AG20443 (cell line): ENCODE data around the gene AK1.
"Not testable (repeated sequence)": the region's sequence is repeated elsewhere in the genome, so short reads cannot be mapped to it uniquely, and the experiment has no call there.

Experiments
- DNase-seq: peaks from one replicate; pipeline ENCODE4 v3.0.0; 2012; ENCODE audit warnings: low spot score, mixed read lengths

AK1 gene

DNA sequence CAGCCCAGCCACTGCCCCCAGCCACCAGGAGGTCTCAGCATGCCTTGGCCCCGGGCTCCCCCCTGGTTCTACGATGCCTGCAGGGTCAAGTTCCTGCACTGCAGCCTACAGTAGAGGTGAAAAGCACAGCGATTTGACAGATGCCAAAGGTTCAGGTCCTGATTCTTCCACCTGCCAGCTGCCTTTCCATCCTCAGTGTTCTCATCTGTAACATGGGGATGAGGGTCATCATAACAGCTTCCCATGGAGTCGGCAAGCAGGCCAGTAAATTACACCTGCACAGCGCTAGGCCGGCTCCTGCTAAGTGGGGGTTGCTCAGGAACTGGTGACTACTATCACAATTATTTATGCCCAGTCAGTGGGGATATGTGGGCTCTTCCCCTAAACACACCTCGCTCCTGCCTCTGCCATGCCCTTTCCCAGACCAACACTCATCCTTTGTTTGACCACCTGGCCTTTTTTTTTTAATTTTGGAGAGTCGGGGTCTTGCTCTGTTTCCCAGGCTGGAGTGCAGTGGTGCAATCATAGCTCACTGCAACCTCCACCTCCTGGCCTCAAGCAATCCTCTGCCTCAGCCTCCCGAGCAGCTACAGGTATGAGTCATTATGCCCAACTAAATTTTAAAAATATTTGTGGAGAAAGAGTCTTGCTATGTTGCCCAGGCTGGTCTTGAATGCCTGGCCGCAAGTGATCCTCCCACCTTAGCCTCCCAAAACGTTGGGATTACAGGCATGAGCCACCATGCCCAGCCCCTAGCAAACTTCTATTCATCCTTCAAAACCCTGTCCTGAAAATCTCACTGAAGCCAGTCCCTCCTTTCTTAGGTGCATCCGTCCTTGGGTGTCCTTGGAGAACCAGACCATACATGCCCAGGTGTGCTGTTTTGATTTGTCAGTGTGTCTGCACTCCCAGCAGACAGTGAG is 29.4 kb downstream of the AK1 start:
- no peak for DNase-seq

GRCh38 chr9:127847178-127847510 is 30.3 kb downstream of the AK1 start:
- DNase-seq, result no peak

DNA sequence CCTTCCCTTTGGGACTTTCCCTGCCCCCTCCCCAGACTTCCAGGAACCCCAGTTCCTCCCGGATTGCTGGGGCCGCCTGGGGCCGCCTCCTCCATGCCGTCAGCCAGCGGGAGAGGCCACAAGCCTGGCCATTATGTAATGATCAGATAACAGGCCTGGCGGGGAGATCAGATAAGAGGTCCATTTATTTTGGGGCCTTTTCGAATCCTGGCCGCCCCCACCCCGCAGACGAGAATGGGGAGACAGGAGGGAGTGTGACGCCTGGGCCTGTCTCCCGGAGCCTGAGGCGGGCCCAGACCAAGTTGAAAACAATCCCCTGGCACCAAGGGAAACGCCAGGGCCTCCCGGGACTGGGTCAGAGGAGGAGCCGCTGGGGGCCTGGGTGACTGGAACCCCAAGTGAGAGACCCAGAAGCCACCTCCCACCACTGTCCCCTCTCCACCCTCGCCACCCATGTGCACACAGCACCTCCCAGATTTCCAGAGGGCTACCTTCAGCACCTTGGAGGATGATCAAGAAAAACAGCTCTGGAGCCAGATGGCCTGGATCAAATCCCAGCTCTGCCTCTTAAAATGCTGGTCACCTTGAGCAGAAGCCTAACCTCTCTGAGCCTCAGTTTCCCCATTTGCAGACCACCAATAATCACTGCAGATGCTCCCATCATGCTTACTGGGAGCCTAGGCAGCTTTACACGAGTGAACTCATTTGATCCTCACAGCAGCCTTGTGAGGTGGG is 30.9 kb downstream of the AK1 start:
- no peak for DNase-seq

DNA sequence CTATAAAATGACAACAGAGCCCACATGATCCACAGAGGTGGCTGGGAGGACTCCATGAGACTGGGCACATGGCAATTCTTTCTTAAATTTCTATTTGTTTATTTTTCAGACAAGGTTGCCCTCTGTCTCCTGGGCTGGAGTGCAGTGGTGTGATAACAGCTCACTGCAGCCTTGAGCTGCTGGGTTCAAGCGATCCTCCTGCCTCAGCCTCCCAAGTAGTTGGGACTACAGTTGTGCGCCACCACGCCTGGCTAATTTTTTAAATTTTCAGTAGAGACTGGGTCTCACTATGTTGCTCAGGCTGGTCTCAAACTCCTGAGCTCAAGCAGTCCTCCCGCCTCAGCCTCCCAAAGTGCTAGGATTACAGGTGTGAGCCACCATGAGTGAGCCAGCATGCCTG is 31.9 kb downstream of the AK1 start:
- DNase-seq, result not testable (repeated sequence)

GRCh38 chr9:127844821-127845359 is 32.6 kb downstream of the AK1 start:
- no peak for DNase-seq

DNA sequence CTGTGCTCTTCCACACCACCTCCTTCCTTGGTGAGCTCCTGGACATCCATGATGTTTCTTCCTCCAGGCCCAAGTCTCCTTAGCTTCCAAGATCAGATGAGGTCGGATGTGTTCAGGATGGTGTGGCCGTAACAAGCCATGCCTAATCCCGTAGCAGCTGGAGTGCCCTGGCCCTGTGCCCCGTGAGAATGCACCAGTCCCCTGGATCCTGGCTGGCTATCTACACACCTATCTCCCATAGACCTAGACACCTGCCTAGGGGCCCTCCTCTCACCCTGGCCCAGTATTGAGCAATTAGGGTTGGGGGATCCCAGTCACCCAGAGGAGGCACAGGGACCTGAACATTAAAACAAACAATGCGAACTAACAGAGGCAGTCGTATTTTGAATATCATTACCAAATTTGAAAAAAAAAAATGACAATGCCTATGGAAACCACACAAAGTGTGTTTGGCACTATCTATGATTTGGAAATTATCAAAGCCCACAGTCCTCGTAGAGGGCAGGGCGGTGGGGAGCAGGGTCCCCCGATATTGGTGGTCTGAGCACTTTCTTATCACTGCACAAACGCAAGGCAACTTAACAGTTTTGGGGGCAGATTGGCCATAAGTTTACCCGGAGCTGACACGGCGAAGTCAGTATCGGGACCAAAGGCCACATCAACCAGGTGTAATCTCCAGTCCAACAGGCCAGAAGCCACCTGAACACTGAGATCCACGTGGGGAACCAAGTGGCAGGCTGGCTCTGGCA is 36.2 kb downstream of the AK1 start:
- no peak for DNase-seq

DNA sequence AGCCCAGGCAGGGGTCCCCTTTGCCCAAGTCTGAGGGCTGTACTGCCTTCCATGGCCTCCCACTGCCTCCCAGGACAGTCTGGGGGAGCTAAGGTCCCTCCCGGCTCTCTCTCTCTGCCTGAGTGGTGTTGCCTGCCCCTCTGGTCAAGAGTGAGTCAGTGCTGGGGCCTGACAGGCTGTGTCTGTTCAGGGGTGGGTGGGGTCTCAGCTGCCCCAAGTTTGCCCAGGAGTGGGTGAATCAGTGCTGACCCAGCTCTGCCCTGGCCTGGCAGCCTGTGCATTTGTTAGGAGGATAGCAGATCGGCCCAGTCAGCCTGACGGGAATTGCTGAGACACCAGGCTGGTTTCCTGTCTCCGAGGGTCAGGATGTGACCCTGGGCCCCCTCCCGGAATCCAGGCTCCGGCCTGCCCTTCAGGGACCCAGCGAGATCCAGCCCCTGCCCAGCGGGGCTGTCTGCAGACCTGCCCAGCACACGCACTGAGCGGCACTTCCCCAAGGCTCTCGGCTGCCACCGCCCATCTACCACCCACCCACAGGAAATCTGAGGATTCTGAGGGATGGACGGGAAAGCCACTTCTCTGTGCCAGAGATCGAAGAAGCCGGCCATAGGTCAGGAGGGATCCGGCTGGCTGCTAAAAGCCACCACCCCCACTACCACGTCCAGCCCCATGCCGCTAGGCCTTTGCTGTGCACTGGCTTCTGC is 38.9 kb downstream of the AK1 start:
- DNase-seq, result peak; percentile 94

GRCh38 chr9:127837346-127837745 is 40.1 kb downstream of the AK1 start:
- DNase-seq, result no peak

GRCh38 chr9:127836561-127836960 is 40.9 kb downstream of the AK1 start:
- DNase-seq, result not testable (repeated sequence)

DNA sequence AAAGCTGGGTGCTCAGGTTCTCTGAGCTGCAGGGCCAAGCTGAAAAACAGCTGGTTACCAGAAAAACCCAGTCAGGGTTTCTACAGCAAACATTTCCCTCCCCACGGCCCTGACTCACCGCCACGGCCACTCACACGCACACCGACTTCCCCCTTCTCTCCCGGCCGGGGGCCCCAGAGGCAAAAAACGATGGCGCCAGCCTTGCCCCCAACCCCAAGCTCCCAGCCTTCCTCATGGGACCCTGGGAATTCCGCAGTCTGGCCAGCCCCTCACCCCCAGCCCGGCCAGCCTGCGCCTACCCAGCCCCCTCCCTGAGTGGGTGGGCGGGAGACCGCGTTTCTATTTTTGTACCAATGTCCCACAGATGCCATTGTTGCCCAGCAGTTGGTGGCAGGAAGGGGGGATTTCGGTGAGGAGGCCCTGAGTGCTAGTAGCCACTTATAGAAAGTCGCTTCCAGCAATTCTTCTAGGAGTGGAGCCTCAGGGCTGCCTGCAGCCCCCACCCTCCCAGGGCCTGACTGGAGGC is 41.4 kb downstream of the AK1 start:
- DNase-seq, result peak; percentile 89

- DNase-seq, result peak; percentile 73
Observed at GRCh38 chr9:127833555-127833954, 43.9 kb downstream of the AK1 start.

DNA sequence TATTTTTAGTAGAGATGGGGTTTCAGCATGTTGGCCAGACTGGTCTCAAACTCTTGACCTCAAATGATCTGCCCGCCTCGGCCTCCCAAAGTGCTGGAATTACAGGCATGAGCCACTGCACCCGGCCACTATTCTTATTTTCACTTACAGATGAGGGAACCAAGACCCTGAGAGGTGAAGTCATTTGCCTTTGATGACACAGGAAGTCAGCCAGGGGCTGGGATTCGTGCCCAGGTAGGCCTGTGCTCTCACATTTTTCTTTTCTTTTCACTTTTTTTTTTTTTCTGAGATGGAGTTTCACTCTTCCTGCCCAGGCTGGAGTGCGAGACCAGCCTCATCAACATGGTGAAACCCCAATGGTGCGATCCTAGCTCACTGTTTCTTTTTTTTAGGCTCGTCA is 45.2 kb downstream of the AK1 start:
- DNase-seq, result no peak

GRCh38 chr9:127829205-127829906 is 48.1 kb downstream of the AK1 start:
- no peak for DNase-seq

DNA sequence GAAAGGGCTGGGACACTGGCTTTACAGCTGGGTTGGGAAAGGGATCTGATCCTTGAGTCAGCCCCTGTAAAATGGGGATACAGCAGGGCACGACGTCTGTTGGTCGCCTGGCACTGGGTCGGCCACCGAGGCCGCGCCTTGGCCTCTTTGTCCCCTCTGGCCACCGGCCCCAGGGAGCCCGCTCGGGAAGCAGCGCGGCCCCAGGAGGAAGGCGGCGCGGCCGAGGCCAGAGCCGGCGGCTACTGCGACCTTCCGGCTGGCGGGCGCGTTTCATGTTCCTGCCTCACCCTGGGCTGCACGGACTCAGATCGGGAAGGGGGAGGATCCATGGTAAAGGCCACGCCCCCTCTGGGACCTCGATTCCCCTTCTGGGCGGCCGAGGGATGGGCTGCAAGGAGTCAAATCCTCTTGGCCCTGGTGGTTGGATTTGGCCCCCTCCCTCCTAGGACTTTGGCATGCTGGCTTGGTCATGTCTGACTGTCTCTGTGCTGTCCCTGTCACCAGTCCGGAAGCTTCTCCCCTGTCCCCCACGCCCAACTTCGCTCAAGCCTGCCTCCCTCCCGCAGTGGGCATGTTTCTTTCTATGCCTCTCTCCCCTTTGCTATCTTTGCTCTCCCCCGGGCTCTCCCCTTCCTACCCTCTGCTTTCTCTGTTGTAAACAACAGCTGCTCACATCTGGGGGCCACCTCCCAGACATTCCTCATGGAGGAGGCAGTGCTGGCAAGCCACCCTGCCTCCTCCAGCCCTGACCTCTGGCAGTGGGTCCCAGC is 49.0 kb downstream of the AK1 start:
- DNase-seq, result peak; percentile 92

GRCh38 chr9:127826253-127826913 is 51.1 kb downstream of the AK1 start:
- DNase-seq, result no peak

- DNase-seq, result no peak
Observed at GRCh38 chr9:127825319-127826051, 52.0 kb downstream of the AK1 start.

DNA sequence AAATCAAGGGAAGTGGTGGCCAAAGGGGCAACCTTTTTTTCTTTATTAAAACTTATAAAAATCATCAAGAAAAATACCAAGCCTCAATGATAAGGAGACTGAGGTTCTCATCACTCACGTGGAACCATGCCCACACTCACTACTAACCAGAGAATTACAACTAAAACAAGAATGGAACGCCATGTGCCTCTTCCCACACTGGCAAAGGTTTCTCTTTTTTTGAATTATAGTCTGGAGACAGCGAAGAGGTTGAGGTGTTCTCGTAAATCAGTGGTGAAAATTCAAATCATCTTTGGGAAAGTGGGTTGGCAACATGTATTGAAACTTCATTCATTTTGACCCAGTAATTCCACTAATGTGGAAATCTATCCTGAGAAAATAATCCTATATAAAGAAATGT is 55.4 kb downstream of the AK1 start:
- no peak for DNase-seq

GRCh38 chr9:127818574-127818973 is 58.9 kb downstream of the AK1 start:
- DNase-seq, result no peak
